ENCODE data around the gene ABCC8. TPM values are rescaled to one million over a fixed set of nuclear protein-coding genes. Genes with fewer than 3 reads are reported as not detected.

ABCC8 gene
- total and polyA plus RNA-seq, 9 of the 15 experiments (the other 6 are each of a cell fraction or from before 2014, with no cell fraction given) = not detected

DNA sequence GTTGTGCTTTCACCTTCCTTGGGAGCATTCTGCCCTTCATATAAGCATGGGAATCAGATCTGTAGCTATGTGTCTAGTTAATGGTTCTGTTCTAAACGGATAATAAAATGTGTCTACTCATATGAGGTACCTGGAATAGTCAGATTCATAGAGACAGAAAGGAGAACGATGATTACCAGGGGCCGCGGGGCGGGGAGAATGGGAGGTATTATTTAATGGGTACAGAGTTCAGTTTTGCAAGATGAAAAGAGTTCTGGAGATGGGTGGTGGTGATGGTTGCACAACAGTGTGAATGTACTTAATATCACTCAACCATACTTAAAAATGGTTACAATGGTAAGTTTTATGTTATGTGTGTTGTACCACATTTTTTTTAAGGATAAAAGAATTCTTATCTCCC, 10.0 kb upstream of the ABCC8 start (continued):
- no peak for TF ChIP-seq ESRRB (CRISPR knock-in tag; IDR thresholded peaks at IDR 0.05; ENCODE audit: borderline replicate concordance)

DNA sequence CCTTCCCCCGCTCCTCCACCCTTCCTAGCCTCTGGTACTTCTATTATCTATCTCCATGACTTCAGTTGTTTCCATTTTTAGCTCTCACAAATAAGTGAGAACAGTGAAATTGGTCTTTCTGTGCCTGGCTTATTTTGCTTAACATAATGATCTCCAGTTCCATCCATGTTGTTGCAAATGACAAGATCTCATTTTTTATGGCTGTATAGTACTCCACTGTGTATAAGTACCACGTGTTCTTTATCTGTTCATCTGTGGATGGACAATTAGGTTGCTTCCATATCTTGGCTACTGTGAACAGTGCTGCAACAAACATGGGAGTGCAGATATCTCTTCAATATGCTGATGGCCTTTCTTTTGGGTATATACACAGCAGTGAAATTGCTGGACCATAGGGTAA, 6.9 kb upstream of the ABCC8 start:
- Histone ChIP-seq H3K9me1 (ENCODE audit: control insufficient read depth, insufficient read depth, low read length) (no peaks in the 10 kb centered on the region), H3K79me2 (ENCODE audit: control insufficient read depth, insufficient read depth, low read length) (no peaks in the 10 kb centered on the region), H3K27me3 (ENCODE audit: control insufficient read depth in 2 of 2, insufficient read depth in 2 of 2, low read length in 2 of 2) (peaks cover 0 to 28% of the 10 kb centered on the region in 2 experiments; a peak in 3 of 5 replicates), H3K9me3 (replicated peaks; ENCODE audit: control insufficient read depth, insufficient read depth, low read depth, low read length) (no peaks in the 10 kb centered on the region), H2AFZ (ENCODE audit: low read depth, low read length) (no peak overlapping the region), H3K36me3 (ENCODE audit: control insufficient read depth, insufficient read depth, low read length) (no peaks in the 10 kb centered on the region), H3K27ac (ENCODE audit: extremely low read depth, low read depth, low read length) (no peak overlapping the region), H3K4me2 (ENCODE audit: insufficient read depth, low read length) (no peak overlapping the region), H3K9ac (ENCODE audit: insufficient read depth in 1 of 2, low read depth in 2 of 2, low read length in 2 of 2) (no peak overlapping the region), H3K4me1 (replicated peaks in 1 of 2; ENCODE audit: control insufficient read depth in 2 of 2, insufficient read depth in 2 of 2, low read length in 2 of 2) (no peaks in the 10 kb centered on the region; a peak in 1 of 5 replicates), H4K20me1 (replicated peaks; ENCODE audit: control insufficient read depth, insufficient read depth, low read length) (no peaks in the 10 kb centered on the region), H3K4me3 (no peak overlapping the region)
- in situ Hi-C loops (cut with MboI) = no loop called here
- TF ChIP-seq ZNF146 (CRISPR knock-in tag; IDR thresholded peaks at IDR 0.05; ENCODE audit: unreplicated experiment) (peak; percentile 94), ZNF133 (CRISPR knock-in tag; IDR thresholded peaks at IDR 0.05) (no peak), RBM25 (IDR thresholded peaks at IDR 0.05; ENCODE audit: low read depth, low read length, severe bottlenecking) (peak; percentile 40), NR2C1 (IDR thresholded peaks at IDR 0.05) (no peak), NR2C1 (tag; IDR thresholded peaks at IDR 0.05) (no peak), EP400 (IDR thresholded peaks at IDR 0.05) (no peak), BCOR (IDR thresholded peaks at IDR 0.05) (0 out of 2 replicates have a peak, but pooled peaks have one; percentile 33)
- 8% methylated on average over 2 of the region's 2 CpGs for WGBS (ENCODE audit: insufficient coverage, low coverage, missing lambda C conversion rate)
- FAIRE-seq = no peak
- no TSS peak for BruUV-seq (replicated peaks)
- intact Hi-C loops (cut with micrococcal nuclease) = no loop called here
- DNase-seq (ENCODE audit: extremely low read depth in 1 of 4, low spot score in 3 of 4) = no peak
- CTCF ChIA-PET (ENCODE audit: low intra/inter-chr PET ratio) = no interaction called here
- ATAC-seq = no peak
- POLR2A ChIA-PET = no interaction called here
